ENCODE results near the gene GALNT18.

Gene GALNT18

GRCh38 chr11:11296434-11296833, 325.4 kb downstream of the GALNT18 start:
- H3K27ac ChIP-seq: no peak overlapping the region
- TF ChIP-seq ZFX (IDR thresholded peaks at IDR 0.05): no peak
- TF ChIP-seq CTCF (conservative IDR thresholded peaks at IDR 0.05): no peak

GRCh38 chr11:11294551-11294855, 327.3 kb downstream of the GALNT18 start:
- TF ChIP-seq CTCF (conservative IDR thresholded peaks at IDR 0.05): no peak
- TF ChIP-seq ZFX (IDR thresholded peaks at IDR 0.05): no peak
- H3K27ac ChIP-seq: no peak overlapping the region

- TF ChIP-seq ZFX (IDR thresholded peaks at IDR 0.05): no peak
- no peak for TF ChIP-seq CTCF (conservative IDR thresholded peaks at IDR 0.05)
- no peak overlapping the region for H3K27ac ChIP-seq
Measured at GRCh38 chr11:11293798-11294550, 327.8 kb downstream of the GALNT18 start.

- no peak overlapping the region for H3K27ac ChIP-seq
- no peak for TF ChIP-seq CTCF (conservative IDR thresholded peaks at IDR 0.05)
- TF ChIP-seq ZFX (IDR thresholded peaks at IDR 0.05): no peak
Measured at GRCh38 chr11:11292839-11293238, 329.0 kb downstream of the GALNT18 start.

GRCh38 chr11:11291041-11292015, 330.5 kb downstream of the GALNT18 start:
- H3K27ac ChIP-seq: no peak overlapping the region
- TF ChIP-seq CTCF (conservative IDR thresholded peaks at IDR 0.05) (no peak), ZFX (IDR thresholded peaks at IDR 0.05) (no peak)

GRCh38 chr11:11290354-11290753, 331.5 kb downstream of the GALNT18 start:
- no peak overlapping the region for H3K27ac ChIP-seq
- TF ChIP-seq CTCF (conservative IDR thresholded peaks at IDR 0.05) (no peak), ZFX (IDR thresholded peaks at IDR 0.05) (no peak)

- no peak overlapping the region for H3K27ac ChIP-seq
- TF ChIP-seq CTCF (conservative IDR thresholded peaks at IDR 0.05): no peak
- no peak for TF ChIP-seq ZFX (IDR thresholded peaks at IDR 0.05)
Measured at GRCh38 chr11:11289669-11290068, 332.1 kb downstream of the GALNT18 start.
